Gastrocnemius medialis (tissue), 4 donors: ENCODE data around the gene ATG7.

Experiments
- POLR2A ChIP-seq, 2 donors: fragments of 450-650 bp; IDR thresholded peaks; one replicate each; pipeline ENCODE4 v1.6.1; 2017; ENCODE audit warnings: antibody characterized with exemption in 2 of 2, mild to moderate bottlenecking in 2 of 2, moderate library complexity in 2 of 2
- TF ChIP-seq, protein P1 (sequence below), 5 experiments: fragments of 450-650 bp in 3 of 5; fragments of 200-600 bp in 2 of 5; sonication (generic) in 2 of 5; IDR thresholded peaks in 4 of 5; conservative IDR thresholded peaks in 1 of 5; 1 replicate in 4 of 5; 2 replicates in 1 of 5; pipeline ENCODE4 v1.5.1; 2016 to 2019; ENCODE audit warnings: antibody characterized with exemption in 5 of 5, mild to moderate bottlenecking in 3 of 5, moderate library complexity in 3 of 5

DNA sequence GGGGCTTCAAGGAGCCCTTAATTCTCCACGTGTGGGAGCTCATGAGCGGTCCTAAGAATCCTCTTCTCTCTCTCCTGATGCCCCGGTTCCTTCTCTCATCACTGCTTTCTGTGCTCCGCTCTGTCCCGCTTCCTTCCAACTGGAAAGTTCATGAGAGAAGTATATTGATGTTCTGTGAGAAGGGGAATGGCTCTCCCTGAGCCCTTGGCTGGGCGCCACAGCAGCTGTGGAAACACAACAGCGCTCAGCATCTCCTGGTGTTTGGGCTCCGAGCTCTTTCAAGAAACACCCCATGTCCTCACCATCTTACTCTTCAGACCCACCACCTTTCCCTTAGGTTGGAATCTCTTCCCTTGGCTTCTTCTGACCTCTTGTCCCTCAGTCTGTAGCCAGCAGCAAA lies 209.8 kb downstream of the ATG7 start:
- TF ChIP-seq, protein P1, sequence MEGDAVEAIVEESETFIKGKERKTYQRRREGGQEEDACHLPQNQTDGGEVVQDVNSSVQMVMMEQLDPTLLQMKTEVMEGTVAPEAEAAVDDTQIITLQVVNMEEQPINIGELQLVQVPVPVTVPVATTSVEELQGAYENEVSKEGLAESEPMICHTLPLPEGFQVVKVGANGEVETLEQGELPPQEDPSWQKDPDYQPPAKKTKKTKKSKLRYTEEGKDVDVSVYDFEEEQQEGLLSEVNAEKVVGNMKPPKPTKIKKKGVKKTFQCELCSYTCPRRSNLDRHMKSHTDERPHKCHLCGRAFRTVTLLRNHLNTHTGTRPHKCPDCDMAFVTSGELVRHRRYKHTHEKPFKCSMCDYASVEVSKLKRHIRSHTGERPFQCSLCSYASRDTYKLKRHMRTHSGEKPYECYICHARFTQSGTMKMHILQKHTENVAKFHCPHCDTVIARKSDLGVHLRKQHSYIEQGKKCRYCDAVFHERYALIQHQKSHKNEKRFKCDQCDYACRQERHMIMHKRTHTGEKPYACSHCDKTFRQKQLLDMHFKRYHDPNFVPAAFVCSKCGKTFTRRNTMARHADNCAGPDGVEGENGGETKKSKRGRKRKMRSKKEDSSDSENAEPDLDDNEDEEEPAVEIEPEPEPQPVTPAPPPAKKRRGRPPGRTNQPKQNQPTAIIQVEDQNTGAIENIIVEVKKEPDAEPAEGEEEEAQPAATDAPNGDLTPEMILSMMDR (IDR thresholded peaks at IDR 0.05 in 4 of 5, conservative IDR thresholded peaks at IDR 0.05 in 1 of 5) = no peak
- TF ChIP-seq POLR2A (IDR thresholded peaks at IDR 0.05) = no peak
